ENCODE measurements around the gene GALNT18.

- TF ChIP-seq CTCF (IDR thresholded peaks at IDR 0.05) (no peak), POLR2A (IDR thresholded peaks at IDR 0.05) (no peak)
Measured at GRCh38 chr11:11584530-11584810, 37.3 kb downstream of the GALNT18 start.
